Neural progenitor cell (in vitro differentiated cells): ENCODE data around the gene EHMT1.

Experiments used
- EZH2 ChIP-seq: fragments of 200-600 bp; sonication (generic); IDR thresholded peaks from 2 replicates; pipeline ENCODE4 v1.6.1; 2017; ENCODE audit warnings: antibody characterized with exemption, mild to moderate bottlenecking, moderate library complexity
- TF ChIP-seq, protein P1 (sequence below): fragments of 200-600 bp; sonication (generic); IDR thresholded peaks from 2 replicates; pipeline ENCODE4 v1.5.1; 2017; ENCODE audit warnings: antibody characterized with exemption, mild to moderate bottlenecking

DNA sequence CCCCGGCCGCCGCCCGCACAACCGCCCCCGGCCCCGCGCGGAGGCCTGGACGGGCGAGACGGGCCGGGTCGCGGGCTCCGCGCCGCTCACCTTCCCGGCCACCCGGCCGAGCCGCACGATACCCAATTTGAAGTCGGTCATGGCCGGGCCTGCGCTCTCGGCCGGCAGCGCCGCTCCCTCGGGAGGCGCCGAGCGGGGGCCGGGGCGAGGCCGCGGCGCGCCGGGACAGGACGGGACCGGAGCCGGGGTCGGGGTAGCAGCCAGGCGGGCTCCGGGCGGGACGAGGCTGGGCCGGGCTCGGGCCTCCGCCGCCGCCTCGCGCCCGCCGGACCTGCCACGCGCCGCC, 28.7 kb upstream of the EHMT1 start:
- TF ChIP-seq EZH2 = no peak
- TF ChIP-seq, protein P1, sequence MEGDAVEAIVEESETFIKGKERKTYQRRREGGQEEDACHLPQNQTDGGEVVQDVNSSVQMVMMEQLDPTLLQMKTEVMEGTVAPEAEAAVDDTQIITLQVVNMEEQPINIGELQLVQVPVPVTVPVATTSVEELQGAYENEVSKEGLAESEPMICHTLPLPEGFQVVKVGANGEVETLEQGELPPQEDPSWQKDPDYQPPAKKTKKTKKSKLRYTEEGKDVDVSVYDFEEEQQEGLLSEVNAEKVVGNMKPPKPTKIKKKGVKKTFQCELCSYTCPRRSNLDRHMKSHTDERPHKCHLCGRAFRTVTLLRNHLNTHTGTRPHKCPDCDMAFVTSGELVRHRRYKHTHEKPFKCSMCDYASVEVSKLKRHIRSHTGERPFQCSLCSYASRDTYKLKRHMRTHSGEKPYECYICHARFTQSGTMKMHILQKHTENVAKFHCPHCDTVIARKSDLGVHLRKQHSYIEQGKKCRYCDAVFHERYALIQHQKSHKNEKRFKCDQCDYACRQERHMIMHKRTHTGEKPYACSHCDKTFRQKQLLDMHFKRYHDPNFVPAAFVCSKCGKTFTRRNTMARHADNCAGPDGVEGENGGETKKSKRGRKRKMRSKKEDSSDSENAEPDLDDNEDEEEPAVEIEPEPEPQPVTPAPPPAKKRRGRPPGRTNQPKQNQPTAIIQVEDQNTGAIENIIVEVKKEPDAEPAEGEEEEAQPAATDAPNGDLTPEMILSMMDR = no peak
